Astrocyte of the spinal cord (primary cell): ENCODE results near the gene CIT.

Experiments used
- DNase-seq: peaks from one replicate; pipeline ENCODE4 v3.0.0; 2011; ENCODE audit warnings: low read depth, low spot score
- H3K4me3 ChIP-seq: 2 replicates; pipeline ENCODE4 v1.5.1; 2011; ENCODE audit warnings: low read depth, mild to moderate bottlenecking, low read length, moderate library complexity
- CTCF ChIP-seq: IDR thresholded peaks from 2 replicates; pipeline ENCODE4 v1.5.1; 2012; ENCODE audit warnings: low read depth, mild to moderate bottlenecking, low read length, inconsistent platforms
- in situ Hi-C: cut with HindIII; loops from 2 replicates; pipeline ENCODE4 v1.10.0; 2017; ENCODE audit warnings: low sequenced_read_pairs

Gene CIT

GRCh38 chr12:119729871-119730270, 147.2 kb downstream of the CIT start:
- in situ Hi-C loops: no loop called here
- TF ChIP-seq CTCF: no peak
- H3K4me3 ChIP-seq: no peak overlapping the region
- no peak for DNase-seq

GRCh38 chr12:119728444-119728745, 148.7 kb downstream of the CIT start:
- DNase-seq: no peak
- in situ Hi-C loops: no loop called here
- TF ChIP-seq CTCF: no peak
- H3K4me3 ChIP-seq: no peak overlapping the region

GRCh38 chr12:119727600-119728443, 149.3 kb downstream of the CIT start:
- no peak for DNase-seq
- in situ Hi-C loops: no loop called here
- TF ChIP-seq CTCF: no peak
- H3K4me3 ChIP-seq: no peak overlapping the region

GRCh38 chr12:119725523-119725922, 151.6 kb downstream of the CIT start:
- in situ Hi-C loops: no loop called here
- TF ChIP-seq CTCF: no peak
- DNase-seq: no peak
- H3K4me3 ChIP-seq: no peak overlapping the region

GRCh38 chr12:119721306-119721705, 155.8 kb downstream of the CIT start:
- in situ Hi-C loops: no loop called here
- H3K4me3 ChIP-seq: no peak overlapping the region
- DNase-seq: no peak
- no peak for TF ChIP-seq CTCF

- no peak for TF ChIP-seq CTCF
- no peak overlapping the region for H3K4me3 ChIP-seq
- in situ Hi-C loops: no loop called here
- no peak for DNase-seq
Measured at GRCh38 chr12:119720349-119720748, 156.8 kb downstream of the CIT start.
